Progenitor cell of endocrine pancreas (in vitro differentiated cells): ENCODE data around the gene SHKBP1. TPM values are rescaled to one million over a fixed set of nuclear protein-coding genes. Genes with fewer than 3 reads are reported as not detected.

ENCODE experiments used
- DNase-seq: peaks from one replicate; pipeline ENCODE4 v3.0.0; 2021; ENCODE audit warnings: low spot score; ENCODE audit not compliant: unreplicated experiment
- H3K27ac Mint-ChIP-seq: 2 replicates; pipeline ENCODE4 v1.8.0; 2021; ENCODE audit warnings: mild to moderate bottlenecking, moderate library complexity, mixed read lengths
- H3K27me3 Mint-ChIP-seq: 2 replicates; pipeline ENCODE4 v1.8.0; 2021; ENCODE audit warnings: mixed read lengths
- H3K36me3 Mint-ChIP-seq: 2 replicates; pipeline ENCODE4 v1.8.0; 2022; ENCODE audit warnings: mixed read lengths; ENCODE audit not compliant: insufficient read depth
- H3K4me1 Mint-ChIP-seq: 2 replicates; pipeline ENCODE4 v1.8.0; 2021; ENCODE audit warnings: low read depth, mixed read lengths
- H3K4me3 Mint-ChIP-seq: 2 replicates; pipeline ENCODE4 v1.8.0; 2021; ENCODE audit warnings: low read depth, mild to moderate bottlenecking, moderate library complexity, mixed read lengths
- H3K9me3 Mint-ChIP-seq: 2 replicates; pipeline ENCODE4 v1.8.0; 2021; ENCODE audit warnings: low read depth, mixed read lengths
- CTCF ChIP-seq: fragments of 200-600 bp; sonication (generic); IDR thresholded peaks from one replicate; pipeline ENCODE4 v1.5.0; 2021; ENCODE audit warnings: antibody characterized with exemption, mild to moderate bottlenecking; ENCODE audit not compliant: unreplicated experiment
- total RNA-seq: library from RNA; stranded (reverse); gene quantifications from 2 replicates; pipeline ENCODE4 v1.2.1, GENCODE V29; 2021

Gene SHKBP1
- total RNA-seq, 1 donor from 2014 or later: 114 TPM

- no peak for DNase-seq
- peaks cover 22% of the 10 kb centered on the region for H3K27me3 Mint-ChIP-seq
- no peaks in the 10 kb centered on the region for H3K4me1 Mint-ChIP-seq
- no peak overlapping the region for H3K27ac Mint-ChIP-seq
- H3K9me3 Mint-ChIP-seq: no peaks in the 10 kb centered on the region
- TF ChIP-seq CTCF: no peak
- peaks cover 7% of the 10 kb centered on the region for H3K36me3 Mint-ChIP-seq
- no peak overlapping the region for H3K4me3 Mint-ChIP-seq
These were observed 15.5 kb downstream of the SHKBP1 start for GRCh38 chr19:40592170-40592569.

- DNase-seq: no peak
- no peaks in the 10 kb centered on the region for H3K9me3 Mint-ChIP-seq
- H3K4me1 Mint-ChIP-seq: peaks cover 2% of the 10 kb centered on the region
- peaks cover 5% of the 10 kb centered on the region for H3K36me3 Mint-ChIP-seq
- no peak for TF ChIP-seq CTCF
- H3K4me3 Mint-ChIP-seq: no peak overlapping the region
- peak overlapping the region; percentile 29 for H3K27ac Mint-ChIP-seq
- H3K27me3 Mint-ChIP-seq: peaks cover 39% of the 10 kb centered on the region
These were observed 17.6 kb downstream of the SHKBP1 start for GRCh38 chr19:40594255-40594654.

- Mint-ChIP-seq H3K27ac (no peak overlapping the region), H3K4me3 (no peak overlapping the region), H3K4me1 (peaks cover 2% of the 10 kb centered on the region)
These were observed 18.0 kb downstream of the SHKBP1 start for GRCh38 chr19:40594657-40595091.

GRCh38 chr19:40596608-40597328 lies 20.1 kb downstream of the SHKBP1 start:
- Mint-ChIP-seq H3K27ac (no peak overlapping the region), H3K27me3 (peaks cover 55% of the 10 kb centered on the region), H3K36me3 (peaks cover 2% of the 10 kb centered on the region), H3K4me1 (peaks cover 2% of the 10 kb centered on the region), H3K9me3 (no peaks in the 10 kb centered on the region), H3K4me3 (no peak overlapping the region)
- no peak for DNase-seq
- no peak for TF ChIP-seq CTCF

More at GRCh38 chr19:40594657-40595091, 18.0 kb downstream of the SHKBP1 start:
- TF ChIP-seq CTCF: no peak
- DNase-seq: no peak
- H3K9me3 Mint-ChIP-seq: no peaks in the 10 kb centered on the region
- peaks cover 3% of the 10 kb centered on the region for H3K36me3 Mint-ChIP-seq
- H3K27me3 Mint-ChIP-seq: peaks cover 43% of the 10 kb centered on the region

- Mint-ChIP-seq H3K27ac (no peak overlapping the region), H3K4me3 (peak overlapping the region; percentile 45), H3K9me3 (no peaks in the 10 kb centered on the region), H3K4me1 (peaks cover 2% of the 10 kb centered on the region), H3K36me3 (no peaks in the 10 kb centered on the region), H3K27me3 (peaks cover 58% of the 10 kb centered on the region)
- no peak for TF ChIP-seq CTCF
- DNase-seq: no peak
These were observed 20.7 kb downstream of the SHKBP1 start for GRCh38 chr19:40597329-40597838.
